H1 (cell line): ENCODE measurements around the gene BIRC7.

Source experiments
- ASH2L ChIP-seq: fragments of 200-600, 300-600 bp; sonication (generic); IDR thresholded peaks from one replicate; pipeline ENCODE4 v1.7.1; 2017; ENCODE audit warnings: low read length
- CHD2 ChIP-seq: IDR thresholded peaks from 2 replicates; pipeline ENCODE4 v1.6.1; 2012; ENCODE audit warnings: low read length, improper control_type of control experiment
- CTCF ChIP-seq, 3 experiments: IDR thresholded peaks; 1 replicate in 2 of 3; 2 replicates in 1 of 3; pipeline versions ENCODE4 v1.5.1 to v1.6.1; 2011; ENCODE audit warnings: low read length in 3 of 3, mild to moderate bottlenecking in 3 of 3, inconsistent platforms in 2 of 3, low read depth in 1 of 3, moderate library complexity in 1 of 3; ENCODE audit not compliant: insufficient read depth in 1 of 3; ENCODE audit errors: control extremely low read depth in 1 of 3
- E2F6 ChIP-seq: IDR thresholded peaks from 2 replicates; pipeline ENCODE4 v1.6.1; 2012; ENCODE audit warnings: inconsistent platforms
- EP300 ChIP-seq, 2 experiments: IDR thresholded peaks; 1 replicate in 1 of 2; 2 replicates in 1 of 2; pipeline ENCODE4 v1.6.1; 2011 to 2012; ENCODE audit warnings: low read depth in 2 of 2, low read length in 2 of 2, mild to moderate bottlenecking in 2 of 2, borderline replicate concordance in 1 of 2, inconsistent platforms in 1 of 2, moderate library complexity in 1 of 2
- MAFK ChIP-seq: IDR thresholded peaks from 2 replicates; pipeline ENCODE4 v1.6.1; 2012; ENCODE audit warnings: low read depth, mild to moderate bottlenecking, improper control_type of control experiment, low read length
- MAX ChIP-seq: IDR thresholded peaks from 2 replicates; pipeline ENCODE4 v1.6.1; 2012; ENCODE audit warnings: inconsistent platforms
- POLR2AphosphoS5 ChIP-seq: IDR thresholded peaks from 2 replicates; pipeline ENCODE4 v1.6.1; 2011; ENCODE audit warnings: low read depth, low read length
- RNF2 ChIP-seq: fragments of 200-900, 300-1000 bp; sonication (generic); IDR thresholded peaks from 2 replicates; pipeline ENCODE4 v1.7.1; 2016; ENCODE audit warnings: borderline replicate concordance, low read depth, mild to moderate bottlenecking, antibody characterized with exemption, low read length; ENCODE audit not compliant: poor library complexity, severe bottlenecking; ENCODE audit errors: missing control alignments
- SIX5 ChIP-seq: IDR thresholded peaks from 2 replicates; pipeline ENCODE4 v1.6.1; 2011; ENCODE audit warnings: mild to moderate bottlenecking, low read depth, low read length
- SP2 ChIP-seq: IDR thresholded peaks from 2 replicates; pipeline ENCODE4 v1.6.1; 2012; ENCODE audit warnings: mild to moderate bottlenecking, low read length, inconsistent platforms
- SRF ChIP-seq: IDR thresholded peaks from 2 replicates; pipeline ENCODE4 v1.6.1; 2011; ENCODE audit warnings: mild to moderate bottlenecking, low read depth, low read length, moderate library complexity
- TAF1 ChIP-seq: IDR thresholded peaks from 2 replicates; pipeline ENCODE4 v1.6.1; 2011; ENCODE audit warnings: mild to moderate bottlenecking, low read depth, low read length
- USF2 ChIP-seq: IDR thresholded peaks from 2 replicates; pipeline ENCODE4 v1.6.1; 2011; ENCODE audit warnings: low read length, improper control_type of control experiment

DNA sequence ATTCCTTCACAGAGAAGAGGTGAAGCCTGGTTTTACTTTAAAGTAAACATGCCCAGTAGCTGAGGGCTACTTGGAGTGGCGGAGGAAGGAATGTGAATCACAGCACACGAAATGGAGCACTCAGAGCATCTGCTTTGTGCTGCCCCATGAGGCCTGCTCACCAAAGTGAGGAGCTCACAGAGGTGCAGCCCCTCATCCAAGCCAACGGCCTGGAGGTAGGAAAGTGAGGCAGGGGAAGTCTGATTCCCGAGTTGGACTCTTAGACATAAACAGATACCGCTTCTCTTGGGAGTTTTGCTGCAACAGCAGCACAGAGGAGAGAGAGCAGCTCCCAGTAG, 23.3 kb upstream of the BIRC7 start:
- no peak for TF ChIP-seq CTCF (IDR thresholded peaks at IDR 0.05; ENCODE audit: control extremely low read depth in 1 of 3, insufficient read depth in 1 of 3, low read depth in 1 of 3, low read length in 3 of 3)
- no peak for TF ChIP-seq ASH2L
- TF ChIP-seq SP2 = no peak
- no peak for TF ChIP-seq RNF2
- no peak for TF ChIP-seq SRF
- no peak for TF ChIP-seq POLR2AphosphoS5
- TF ChIP-seq TAF1 = no peak
- TF ChIP-seq USF2 = no peak
- TF ChIP-seq SIX5 = no peak
- no peak for TF ChIP-seq E2F6
- TF ChIP-seq MAX = no peak
- no peak for TF ChIP-seq EP300 (IDR thresholded peaks at IDR 0.05; ENCODE audit: borderline replicate concordance in 1 of 2, low read depth in 2 of 2, low read length in 2 of 2)
- no peak for TF ChIP-seq MAFK
- TF ChIP-seq CHD2 = no peak
